ENCODE results near the gene ZFX.

DNA sequence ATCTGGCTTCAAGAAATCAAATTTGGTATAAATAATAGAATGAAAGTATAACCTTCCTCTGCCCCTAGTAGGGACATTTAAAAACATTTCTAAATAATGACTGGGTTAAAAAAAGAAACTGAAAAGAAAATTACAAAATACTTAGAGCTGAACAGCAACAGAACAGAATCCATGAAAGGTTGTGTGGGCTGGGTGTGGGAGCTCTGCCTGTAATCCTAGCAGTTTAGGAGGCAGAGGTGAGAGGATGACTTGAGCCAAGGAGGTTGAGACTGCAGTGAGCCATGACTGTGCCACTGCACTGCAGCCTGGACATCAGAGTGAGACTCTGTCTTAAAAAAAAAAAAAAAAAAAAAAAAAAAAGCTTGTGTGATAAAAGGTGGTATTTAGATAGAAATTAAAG lies 12.3 kb upstream of the ZFX start:
- TF ChIP-seq, protein P1, sequence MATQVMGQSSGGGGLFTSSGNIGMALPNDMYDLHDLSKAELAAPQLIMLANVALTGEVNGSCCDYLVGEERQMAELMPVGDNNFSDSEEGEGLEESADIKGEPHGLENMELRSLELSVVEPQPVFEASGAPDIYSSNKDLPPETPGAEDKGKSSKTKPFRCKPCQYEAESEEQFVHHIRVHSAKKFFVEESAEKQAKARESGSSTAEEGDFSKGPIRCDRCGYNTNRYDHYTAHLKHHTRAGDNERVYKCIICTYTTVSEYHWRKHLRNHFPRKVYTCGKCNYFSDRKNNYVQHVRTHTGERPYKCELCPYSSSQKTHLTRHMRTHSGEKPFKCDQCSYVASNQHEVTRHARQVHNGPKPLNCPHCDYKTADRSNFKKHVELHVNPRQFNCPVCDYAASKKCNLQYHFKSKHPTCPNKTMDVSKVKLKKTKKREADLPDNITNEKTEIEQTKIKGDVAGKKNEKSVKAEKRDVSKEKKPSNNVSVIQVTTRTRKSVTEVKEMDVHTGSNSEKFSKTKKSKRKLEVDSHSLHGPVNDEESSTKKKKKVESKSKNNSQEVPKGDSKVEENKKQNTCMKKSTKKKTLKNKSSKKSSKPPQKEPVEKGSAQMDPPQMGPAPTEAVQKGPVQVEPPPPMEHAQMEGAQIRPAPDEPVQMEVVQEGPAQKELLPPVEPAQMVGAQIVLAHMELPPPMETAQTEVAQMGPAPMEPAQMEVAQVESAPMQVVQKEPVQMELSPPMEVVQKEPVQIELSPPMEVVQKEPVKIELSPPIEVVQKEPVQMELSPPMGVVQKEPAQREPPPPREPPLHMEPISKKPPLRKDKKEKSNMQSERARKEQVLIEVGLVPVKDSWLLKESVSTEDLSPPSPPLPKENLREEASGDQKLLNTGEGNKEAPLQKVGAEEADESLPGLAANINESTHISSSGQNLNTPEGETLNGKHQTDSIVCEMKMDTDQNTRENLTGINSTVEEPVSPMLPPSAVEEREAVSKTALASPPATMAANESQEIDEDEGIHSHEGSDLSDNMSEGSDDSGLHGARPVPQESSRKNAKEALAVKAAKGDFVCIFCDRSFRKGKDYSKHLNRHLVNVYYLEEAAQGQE (IDR thresholded peaks at IDR 0.05; ENCODE audit: insufficient read depth in 1 of 2, low read depth in 2 of 2, low read length in 2 of 2) = no peak
- TF ChIP-seq SIN3A (IDR thresholded peaks at IDR 0.05; ENCODE audit: borderline replicate concordance, insufficient read depth, low read length) = no peak
- TF ChIP-seq TAF1 (IDR thresholded peaks at IDR 0.05; ENCODE audit: borderline replicate concordance, insufficient read depth, low read length) = no peak
- TF ChIP-seq POLR2AphosphoS5 (IDR thresholded peaks at IDR 0.05; ENCODE audit: low read depth, low read length) = no peak
